Esophagus muscularis mucosa (tissue), 4 donors: Measurements from ENCODE around the gene ITGB1. TPM values are rescaled to one million over a fixed set of nuclear protein-coding genes. Genes with fewer than 3 reads are reported as not detected.
A peak's percentile ranks its signal among the peaks of the same experiment; 100 is the strongest.

Source experiments
- DNase-seq: peaks from one replicate; pipeline ENCODE4 v3.0.0-alpha.2; 2017; ENCODE audit errors: extremely low spot score
- H3K27ac ChIP-seq, 4 donors: fragments of 200-600 bp; sonication (generic); replicated peaks in 1 of 4; 1 replicate in 3 of 4; 2 replicates in 1 of 4; pipeline ENCODE4 v1.5.1; 2016 to 2019; ENCODE audit warnings: mild to moderate bottlenecking in 1 of 4
- H3K27me3 ChIP-seq, 4 donors: fragments of 200-600 bp; sonication (generic); one replicate each; pipeline versions ENCODE4 v1.5.1 to v1.6.0; 2016 to 2019
- H3K36me3 ChIP-seq, 4 donors: fragments of 200-600 bp; sonication (generic); one replicate each; pipeline ENCODE4 v1.5.1; 2016 to 2019
- H3K4me1 ChIP-seq, 4 donors: fragments of 200-600 bp; sonication (generic); one replicate each; pipeline ENCODE4 v1.5.1; 2016 to 2019
- H3K4me3 ChIP-seq, 4 donors: fragments of 200-600 bp; sonication (generic); 1 replicate in 2 of 4; 2 replicates in 2 of 4; pipeline ENCODE4 v1.5.1; 2016 to 2019; ENCODE audit warnings: mild to moderate bottlenecking in 4 of 4, moderate library complexity in 1 of 4
- H3K9me3 ChIP-seq, 4 donors: fragments of 200-600 bp; sonication (generic); 1 replicate in 3 of 4; 2 replicates in 1 of 4; pipeline ENCODE4 v1.5.1; 2016 to 2019
- EP300 ChIP-seq: sonication (generic); formaldehyde crosslinking; IDR thresholded peaks from one replicate; pipeline ENCODE4 v1.6.1; 2017; ENCODE audit warnings: antibody characterized with exemption
- POLR2A ChIP-seq: fragments of 450-650 bp; IDR thresholded peaks from one replicate; pipeline ENCODE4 v1.6.1; 2017; ENCODE audit warnings: antibody characterized with exemption, moderate library complexity, mild to moderate bottlenecking, low read depth
- POLR2AphosphoS5 ChIP-seq, 2 donors: sonication (generic); formaldehyde crosslinking; IDR thresholded peaks; one replicate each; pipeline ENCODE4 v1.6.1; 2017; ENCODE audit warnings: antibody characterized with exemption in 2 of 2
- WGBS: methylation state at CpG from one replicate; pipeline ENCODE4 v1.1.5; 2018; 5-methylcytosine and 5-hydroxymethylcytosine counted together
- intact Hi-C: fragments of 100-400 bp; cut with DNase I; formaldehyde crosslinking; loops from one replicate; pipeline ENCODE4 v1.15.1; 2023
- total RNA-seq, 4 donors: library from RNA; depleted of rRNA; stranded (reverse); fragments of >200 nt; gene quantifications; one replicate each; pipeline versions ENCODE4 v1.1.0 to v1.2.1, GENCODE V29; 2016
- TF ChIP-seq, protein P1 (sequence below), 3 experiments: fragments of 200-600 bp in 2 of 3; fragments of 450-650 bp in 1 of 3; sonication (generic) in 2 of 3; IDR thresholded peaks; one replicate each; pipeline ENCODE4 v1.5.1; 2017 to 2019; ENCODE audit warnings: antibody characterized with exemption in 3 of 3, mild to moderate bottlenecking in 2 of 3, moderate library complexity in 1 of 3

ITGB1 gene
- total RNA-seq, 4 donors from 2014 or later, result 1,385 to 1,873 (median 1,661) TPM

DNA sequence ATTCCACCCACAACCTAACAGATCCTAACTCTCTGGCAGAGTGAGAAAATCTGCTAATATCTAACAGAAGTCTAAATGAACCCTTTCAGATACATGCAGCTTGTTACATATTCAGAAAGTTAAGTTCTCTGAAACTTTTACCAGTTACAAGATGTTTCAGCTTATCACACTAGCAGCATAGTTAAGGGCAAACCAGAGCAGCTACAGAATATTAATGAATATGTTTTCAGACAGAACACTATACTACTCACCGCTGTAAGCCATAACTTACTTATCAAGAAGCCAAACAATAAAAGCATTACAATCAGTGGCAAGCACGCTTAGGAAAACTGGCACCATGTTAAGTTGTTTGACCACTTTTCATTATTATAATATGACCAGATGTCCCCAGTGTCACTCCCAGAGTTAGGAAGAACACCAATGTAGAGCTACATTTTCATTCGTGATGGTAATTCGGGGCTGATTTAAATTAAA, 2.7 kb downstream of the ITGB1 start:
- Histone ChIP-seq H3K36me3 (no peaks in the 10 kb centered on the region), H3K9me3 (no peaks in the 10 kb centered on the region), H3K27ac (peak overlapping the region; percentile 96 to 100 (median 98)), H3K4me3 (peak overlapping the region; percentile 96 to 100 (median 99)), H3K27me3 (no peaks in the 10 kb centered on the region), H3K4me1 (peaks cover 59 to 71% (median 64%) of the 10 kb centered on the region in 4 donors)
- intact Hi-C loops, result no loop called here
- 31% methylated on average over 4 of the region's 4 CpGs for WGBS
- no peak for DNase-seq
- no peak for TF ChIP-seq EP300
- TF ChIP-seq POLR2AphosphoS5 (IDR thresholded peaks at IDR 0.05), result peak in 1 of 2 donors; percentile 30
- no peak for TF ChIP-seq POLR2A

DNA sequence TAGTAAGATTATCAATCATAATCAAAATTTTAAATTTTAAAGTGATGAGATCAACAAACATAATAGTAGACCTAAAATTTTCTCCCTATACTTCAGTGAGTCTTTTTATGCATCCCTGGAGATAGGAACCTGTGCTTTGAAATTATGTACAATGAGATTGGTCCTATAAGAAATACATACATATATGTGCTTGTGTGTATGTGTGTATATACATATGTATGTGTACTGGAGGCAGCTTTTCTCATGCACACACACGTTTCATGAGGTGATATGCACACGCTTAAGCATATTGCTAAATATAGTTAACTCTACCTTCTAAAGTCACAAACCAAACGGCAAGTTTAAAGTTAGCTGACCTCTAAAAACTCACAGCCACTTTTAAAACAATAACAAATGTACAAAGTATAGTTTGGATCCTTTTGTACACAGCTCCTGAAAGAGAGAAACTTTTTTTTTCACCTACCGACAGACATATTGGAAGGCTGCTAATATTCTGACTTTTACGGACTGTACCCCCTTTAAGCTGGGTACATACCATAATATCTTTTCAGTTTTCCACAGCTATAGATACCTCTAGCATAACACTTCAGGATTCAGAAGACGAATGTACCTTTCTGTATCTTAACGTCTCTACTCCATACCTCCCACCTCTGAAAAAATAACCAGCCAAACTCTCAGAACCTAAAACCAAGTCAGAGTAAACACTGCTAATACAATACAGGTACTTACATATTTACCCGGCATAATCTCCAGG, 3.3 kb downstream of the ITGB1 start:
- Histone ChIP-seq H3K27me3 (no peaks in the 10 kb centered on the region), H3K4me3 (peak overlapping the region; percentile 96 to 100 (median 99)), H3K36me3 (no peaks in the 10 kb centered on the region), H3K9me3 (no peaks in the 10 kb centered on the region), H3K4me1 (peaks cover 59 to 71% (median 64%) of the 10 kb centered on the region in 4 donors), H3K27ac (peak overlapping the region; percentile 96 to 100 (median 98))
- no peak for TF ChIP-seq POLR2A
- TF ChIP-seq, protein P1, sequence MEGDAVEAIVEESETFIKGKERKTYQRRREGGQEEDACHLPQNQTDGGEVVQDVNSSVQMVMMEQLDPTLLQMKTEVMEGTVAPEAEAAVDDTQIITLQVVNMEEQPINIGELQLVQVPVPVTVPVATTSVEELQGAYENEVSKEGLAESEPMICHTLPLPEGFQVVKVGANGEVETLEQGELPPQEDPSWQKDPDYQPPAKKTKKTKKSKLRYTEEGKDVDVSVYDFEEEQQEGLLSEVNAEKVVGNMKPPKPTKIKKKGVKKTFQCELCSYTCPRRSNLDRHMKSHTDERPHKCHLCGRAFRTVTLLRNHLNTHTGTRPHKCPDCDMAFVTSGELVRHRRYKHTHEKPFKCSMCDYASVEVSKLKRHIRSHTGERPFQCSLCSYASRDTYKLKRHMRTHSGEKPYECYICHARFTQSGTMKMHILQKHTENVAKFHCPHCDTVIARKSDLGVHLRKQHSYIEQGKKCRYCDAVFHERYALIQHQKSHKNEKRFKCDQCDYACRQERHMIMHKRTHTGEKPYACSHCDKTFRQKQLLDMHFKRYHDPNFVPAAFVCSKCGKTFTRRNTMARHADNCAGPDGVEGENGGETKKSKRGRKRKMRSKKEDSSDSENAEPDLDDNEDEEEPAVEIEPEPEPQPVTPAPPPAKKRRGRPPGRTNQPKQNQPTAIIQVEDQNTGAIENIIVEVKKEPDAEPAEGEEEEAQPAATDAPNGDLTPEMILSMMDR (IDR thresholded peaks at IDR 0.05), result no peak
- TF ChIP-seq EP300, result no peak
- TF ChIP-seq POLR2AphosphoS5 (IDR thresholded peaks at IDR 0.05), result no peak
- intact Hi-C loops, result no loop called here
- DNase-seq, result no peak
- 35% methylated on average over 8 of the region's 8 CpGs for WGBS

DNA sequence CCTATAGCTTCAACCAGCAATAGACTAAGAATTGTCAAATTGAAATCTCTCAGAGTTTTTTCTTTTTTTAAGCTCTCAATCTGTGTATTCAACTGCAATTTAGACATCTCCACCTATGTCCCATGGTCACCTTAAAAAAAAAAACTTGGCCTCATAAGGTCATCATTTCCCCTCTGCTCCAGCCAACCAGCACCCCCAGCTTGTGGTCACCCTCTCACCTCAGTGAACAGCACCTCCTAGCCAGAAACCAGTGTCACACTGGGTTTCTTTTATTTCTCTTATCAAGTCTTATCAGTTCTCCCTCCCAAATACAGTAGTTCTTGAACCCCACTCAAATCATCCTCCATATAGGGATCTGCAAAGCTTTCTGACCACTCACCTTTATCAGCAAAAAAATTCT, 4.0 kb downstream of the ITGB1 start:
- Histone ChIP-seq H3K27ac (peak overlapping the region; percentile 96 to 100 (median 98)), H3K36me3 (no peaks in the 10 kb centered on the region), H3K4me3 (peak overlapping the region; percentile 96 to 100 (median 99)), H3K4me1 (peaks cover 59 to 71% (median 64%) of the 10 kb centered on the region in 4 donors), H3K27me3 (no peaks in the 10 kb centered on the region), H3K9me3 (no peaks in the 10 kb centered on the region)
- no peak for DNase-seq
- TF ChIP-seq EP300, result no peak
- no peak for TF ChIP-seq POLR2A
- no peak for TF ChIP-seq POLR2AphosphoS5 (IDR thresholded peaks at IDR 0.05)
- TF ChIP-seq, protein P1 (IDR thresholded peaks at IDR 0.05), result no peak
- intact Hi-C loops, result no loop called here

DNA sequence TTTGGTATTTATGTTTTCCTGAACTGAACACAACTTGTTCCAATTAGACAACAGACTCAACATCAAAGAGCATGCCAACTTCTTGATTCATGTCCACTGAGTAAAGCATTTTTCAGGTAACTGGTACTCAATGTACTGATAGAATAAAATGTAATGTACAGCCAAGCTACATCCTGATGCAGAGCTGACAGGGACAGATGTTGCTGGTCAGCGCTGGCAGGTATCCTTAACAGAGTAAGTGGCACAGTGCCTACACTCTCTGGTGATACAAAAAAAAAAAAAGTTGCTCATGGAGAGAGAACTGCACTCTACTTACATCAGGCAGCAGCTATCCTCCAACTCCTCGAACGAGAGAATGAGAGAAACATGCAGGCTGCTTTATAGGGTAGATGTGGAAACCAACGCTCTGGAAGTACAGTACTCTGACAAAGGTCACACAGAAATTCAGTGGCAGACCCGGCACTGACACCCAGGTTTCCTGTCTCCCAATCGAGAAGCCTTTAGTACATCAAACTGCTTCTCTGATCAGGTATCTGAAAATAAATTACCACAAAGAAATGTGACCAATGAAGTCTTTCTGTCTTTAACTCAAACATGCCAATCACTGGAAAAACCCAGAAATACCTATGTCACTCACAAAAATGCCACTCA, 4.6 kb downstream of the ITGB1 start:
- DNase-seq, result no peak
- Histone ChIP-seq H3K4me3 (peak overlapping the region; percentile 96 to 100 (median 99)), H3K36me3 (no peaks in the 10 kb centered on the region), H3K4me1 (peaks cover 65 to 75% (median 70%) of the 10 kb centered on the region in 4 donors), H3K27ac (peak overlapping the region; percentile 96 to 100 (median 98)), H3K9me3 (no peaks in the 10 kb centered on the region), H3K27me3 (no peaks in the 10 kb centered on the region)
- TF ChIP-seq POLR2AphosphoS5 (IDR thresholded peaks at IDR 0.05) (peak; percentile 26 to 69), POLR2A (no peak)
- intact Hi-C loops, result no loop called here
- 23% methylated on average over 6 of the region's 6 CpGs for WGBS

DNA sequence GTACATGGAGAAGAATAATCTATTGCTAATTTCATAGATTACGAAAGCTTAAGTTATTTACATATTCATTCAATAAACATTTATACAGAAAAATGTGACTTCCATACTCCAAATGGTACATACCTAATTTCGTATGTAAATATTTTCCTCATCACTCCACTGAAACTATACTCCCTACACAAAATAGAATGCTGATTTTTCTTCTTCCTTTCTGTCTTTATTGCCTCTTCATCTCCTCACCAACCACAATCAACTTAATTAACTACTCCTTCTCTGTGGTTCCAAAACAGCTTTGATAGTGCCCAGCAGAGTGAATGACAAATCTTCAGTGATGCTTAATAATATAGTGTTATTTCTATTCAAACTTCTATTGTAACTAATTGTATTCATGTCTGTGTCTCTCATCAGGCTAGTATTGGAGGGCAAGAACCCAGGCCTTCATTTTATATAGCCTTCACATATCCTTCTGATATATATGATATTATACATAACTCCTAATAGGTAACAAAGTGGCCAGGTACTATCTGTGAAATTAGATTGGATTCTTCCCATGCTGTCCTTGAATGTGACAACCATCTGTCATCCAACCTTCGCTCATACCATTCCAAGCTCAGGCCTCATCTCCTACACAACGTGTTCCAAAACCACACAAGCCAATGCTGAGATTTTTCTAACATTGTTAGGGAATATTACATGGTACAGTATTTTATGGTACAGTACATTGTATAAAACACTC, 5.3 kb downstream of the ITGB1 start:
- no peak for DNase-seq
- Histone ChIP-seq H3K36me3 (no peaks in the 10 kb centered on the region), H3K9me3 (no peaks in the 10 kb centered on the region), H3K27ac (peak overlapping the region; percentile 96 to 100 (median 98)), H3K4me3 (peak overlapping the region; percentile 96 to 100 (median 99)), H3K27me3 (no peaks in the 10 kb centered on the region), H3K4me1 (peaks cover 71 to 82% (median 76%) of the 10 kb centered on the region in 4 donors)
- WGBS, result 78% methylated on average over 4 of the region's 4 CpGs
- intact Hi-C loops, result no loop called here
- TF ChIP-seq POLR2AphosphoS5 (IDR thresholded peaks at IDR 0.05) (no peak), POLR2A (no peak), EP300 (no peak)
- TF ChIP-seq, protein P1 (IDR thresholded peaks at IDR 0.05), result no peak
